HepG2 (cell line): ENCODE results near the gene KLK14. TPM values are rescaled to one million over a fixed set of nuclear protein-coding genes. Genes with fewer than 3 reads are reported as not detected.

ENCODE experiments used
- ATAC-seq: fragments of 200-7000 bp; cut with Tn5 transposase; 3 replicates; pipeline ENCODE4 v1.9.1; 2020; ENCODE audit warnings: mild to moderate bottlenecking, moderate library complexity
- BruUV-seq: library from RNA; stranded (reverse); fragments of 400-500 nt; replicated peaks from 2 replicates; lab custom pipeline; 2021; lab: Mats Ljungman, UMichigan
- CTCF ChIA-PET: fragments of 300-600 bp; formaldehyde crosslinking; extraction: SDS; loops from one replicate; lab custom pipeline; 2021; ENCODE audit warnings: low total read pairs, inconsistent platforms, low intra/inter-chr PET ratio; lab: Yijun Ruan, JAX
- POLR2A ChIA-PET: fragments of 350-600 bp; sonication (Branson Sonifier 250); formaldehyde crosslinking; loops from one replicate; lab custom pipeline; 2020; ENCODE audit warnings: antibody characterized with exemption, inconsistent platforms; lab: Yijun Ruan, JAX
- DNase-seq: peaks from one replicate; pipeline ENCODE4 v3.0.0-alpha.2; 2015; ENCODE audit warnings: low spot score
- FAIRE-seq: peaks from 3 replicates; lab custom pipeline; 2011; peaks lifted over from hg19 to GRCh38; lab: Jason Lieb, UNC
- H2AFZ ChIP-seq: one replicate; pipeline ENCODE4 v1.6.1; 2011; ENCODE audit warnings: low read length, inconsistent platforms
- H3K27ac ChIP-seq: fragments of 300-600 bp; 3 replicates; pipeline ENCODE4 v1.8.0; 2011; ENCODE audit warnings: mixed run types, mild to moderate bottlenecking, mixed read lengths, low read length, inconsistent platforms; ENCODE audit not compliant: insufficient read depth; ENCODE audit errors: extremely low read length
- H3K27me3 ChIP-seq, 2 experiments: fragments of 200-600 bp in 1 of 2; 2 replicates in 1 of 2; 3 replicates in 1 of 2; pipeline versions ENCODE4 v1.6.0 to v1.8.0; 2011; ENCODE audit warnings: low read length in 2 of 2, mild to moderate bottlenecking in 2 of 2, moderate library complexity in 2 of 2, inconsistent platforms in 1 of 2; ENCODE audit not compliant: insufficient read depth in 2 of 2, control insufficient read depth in 1 of 2
- H3K36me3 ChIP-seq, 2 experiments: fragments of 200-600 bp in 1 of 2; replicated peaks in 1 of 2; 2 replicates in 1 of 2; 3 replicates in 1 of 2; pipeline versions ENCODE4 v1.5.1 to v1.8.0; 2011; ENCODE audit warnings: low read length in 2 of 2, inconsistent platforms in 1 of 2; ENCODE audit not compliant: insufficient read depth in 2 of 2, control insufficient read depth in 1 of 2
- H3K4me1 ChIP-seq: 2 replicates; pipeline ENCODE4 v1.5.1; 2012; ENCODE audit warnings: low read length, inconsistent platforms; ENCODE audit not compliant: insufficient read depth
- H3K4me2 ChIP-seq: 2 replicates; pipeline ENCODE4 v1.6.0; 2011; ENCODE audit warnings: low read depth, low read length, inconsistent platforms
- H3K4me3 ChIP-seq, 3 experiments: fragments of 200-600 bp in 1 of 3; sonication (generic), shearing (Covaris generic) in 1 of 3; replicated peaks in 1 of 3; 2 replicates each; pipeline ENCODE4 v1.5.1; 2011 to 2016; ENCODE audit warnings: low read length in 3 of 3, inconsistent platforms in 2 of 3, low read depth in 2 of 3, mild to moderate bottlenecking in 2 of 3, control low read depth in 1 of 3, mixed read lengths in 1 of 3; ENCODE audit not compliant: insufficient read depth in 1 of 3
- H3K79me2 ChIP-seq: one replicate; pipeline ENCODE4 v1.6.1; 2011; ENCODE audit warnings: low read length, inconsistent platforms; ENCODE audit not compliant: insufficient read depth
- H3K9ac ChIP-seq: 2 replicates; pipeline ENCODE4 v1.6.0; 2011; ENCODE audit warnings: mild to moderate bottlenecking, low read depth, low read length, inconsistent platforms; ENCODE audit not compliant: insufficient read depth
- H3K9me3 ChIP-seq: 2 replicates; pipeline ENCODE4 v1.5.1; 2012; ENCODE audit warnings: mild to moderate bottlenecking, low read length
- H4K20me1 ChIP-seq: 2 replicates; pipeline ENCODE4 v1.6.0; 2011; ENCODE audit warnings: inconsistent platforms, mild to moderate bottlenecking, low read length, moderate library complexity; ENCODE audit not compliant: insufficient read depth
- CEBPG ChIP-seq: IDR thresholded peaks from 2 replicates; pipeline ENCODE4 v1.6.1; 2016
- MAF1 ChIP-seq: sonication (generic); formaldehyde crosslinking; IDR thresholded peaks from 2 replicates; pipeline ENCODE4 v1.5.0; 2020; ENCODE audit warnings: missing genetic modification reagents, borderline replicate concordance
- PCBP2 ChIP-seq: fragments of 200-400 bp; formaldehyde crosslinking; optimal IDR thresholded peaks from 2 replicates; pipeline ENCODE3; 2018; ENCODE audit warnings: low read length, low read depth; ENCODE audit not compliant: poor library complexity, severe bottlenecking
- SMAD1 ChIP-seq: sonication (generic); formaldehyde crosslinking; IDR thresholded peaks from 2 replicates; pipeline ENCODE4 v1.4.0; 2020; ENCODE audit warnings: missing genetic modification reagents, low read depth, mild to moderate bottlenecking, borderline replicate concordance
- TEAD3 ChIP-seq: optimal IDR thresholded peaks from 2 replicates; pipeline ENCODE3; 2016; ENCODE audit warnings: borderline replicate concordance
- THAP8 ChIP-seq: sonication (generic); formaldehyde crosslinking; IDR thresholded peaks from 2 replicates; pipeline ENCODE4 v1.5.1; 2020; ENCODE audit warnings: missing genetic modification reagents, mild to moderate bottlenecking, borderline replicate concordance
- XBP1 ChIP-seq: sonication (generic); formaldehyde crosslinking; IDR thresholded peaks from 2 replicates; pipeline ENCODE4 v1.5.0; 2020; ENCODE audit warnings: missing genetic modification reagents
- ZNF260 ChIP-seq: sonication (generic); formaldehyde crosslinking; IDR thresholded peaks from 2 replicates; pipeline ENCODE4 v1.4.0; 2020; ENCODE audit warnings: missing genetic modification reagents, low read depth, mild to moderate bottlenecking, borderline replicate concordance
- ZNF362 ChIP-seq: sonication (generic); formaldehyde crosslinking; IDR thresholded peaks from 2 replicates; pipeline ENCODE4 v1.4.0; 2020; ENCODE audit warnings: missing genetic modification reagents, mild to moderate bottlenecking, borderline replicate concordance
- WGBS: methylation state at CpG from one replicate; pipeline ENCODE4 v1.1.6; 2017; ENCODE audit warnings: low lambda C conversion rate; 5-methylcytosine and 5-hydroxymethylcytosine counted together
- in situ Hi-C: cut with HindIII; loops from 2 replicates; pipeline ENCODE4 v1.10.0; 2017; ENCODE audit warnings: low pct_unique_long_range_greater_than_20kb; ENCODE audit not compliant: extremely low pct_ligation_motif_present
- intact Hi-C: fragments of 100-400 bp; cut with micrococcal nuclease; formaldehyde crosslinking; loops from one replicate; pipeline ENCODE4 v1.10.0; 2022; ENCODE audit not compliant: unreplicated experiment
- polyA plus RNA-seq, 8 experiments: library from polyadenylated mRNA; depleted of rRNA in 3 of 8; stranded (reverse) in 7 of 8; unstranded in 1 of 8; fragments of >200 nt; fragmentation: Illumina TruSeq in 4 of 8; extraction: Trizol in 4 of 8; gene quantifications; 2 replicates each; pipeline versions ENCODE4 v1.2.1 to v1.2.3, GENCODE V29; 2011 to 2016; ENCODE audit warnings: low read depth in 4 of 8, missing spikeins in 1 of 8, mixed read lengths in 1 of 8; ENCODE audit not compliant: insufficient read depth in 1 of 8
- total RNA-seq, 5 experiments: library from RNA; depleted of rRNA; stranded (reverse); fragments of >200 nt; fragmentation: Illumina TruSeq; extraction: Trizol; gene quantifications; 2 replicates each; pipeline ENCODE4 v1.2.3, GENCODE V29; 2016; ENCODE audit warnings: low read depth in 1 of 5
- TF ChIP-seq, protein P1 (sequence below): sonication (generic); formaldehyde crosslinking; IDR thresholded peaks from 2 replicates; pipeline ENCODE4 v1.4.0; 2020; ENCODE audit warnings: missing genetic modification reagents

KLK14 gene
- total and polyA plus RNA-seq, 2 of the 13 experiments (the other 11 are each of a cell fraction or from before 2014, with no cell fraction given) = not detected

DNA sequence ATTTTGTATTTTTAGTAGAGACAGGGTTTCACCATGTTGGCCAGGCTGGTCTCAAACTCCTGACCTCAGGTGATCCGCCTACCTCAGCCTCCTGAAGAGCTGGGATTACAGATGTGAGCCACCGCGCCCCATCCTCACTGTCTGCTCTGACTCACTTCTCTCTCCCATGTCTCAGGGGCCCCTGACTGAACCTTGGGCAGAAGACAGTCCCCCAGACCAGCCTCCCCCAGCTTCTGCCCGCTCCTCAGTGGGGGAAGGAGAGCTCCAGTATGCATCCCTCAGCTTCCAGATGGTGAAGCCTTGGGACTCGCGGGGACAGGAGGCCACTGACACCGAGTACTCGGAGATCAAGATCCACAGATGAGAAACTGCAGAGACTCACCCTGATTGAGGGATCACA is 47.0 kb upstream of the KLK14 start:
- ChIA-PET POLR2A (no interaction called here), CTCF (no interaction called here)
- intact Hi-C loops (no loop called here), in situ Hi-C loops (no loop called here)
- no peaks in the 10 kb centered on the region for H3K79me2 ChIP-seq
- no peak overlapping the region for H3K4me3 ChIP-seq
- ATAC-seq = no peak
- no peak overlapping the region for H3K9ac ChIP-seq
- no peak for DNase-seq
- no peaks in the 10 kb centered on the region for H3K9me3 ChIP-seq
- no peak for FAIRE-seq
- no TSS peak for BruUV-seq
- no peak overlapping the region for H3K27ac ChIP-seq
- WGBS = 15% methylated on average over 8 of the region's 8 CpGs
- H3K27me3 ChIP-seq = peaks cover 1 to 35% of the 10 kb centered on the region in 2 experiments; a peak in 4 of 5 replicates
- TF ChIP-seq SMAD1 (CRISPR knock-in tag) (no peak), THAP8 (CRISPR knock-in tag) (no peak), ZNF260 (no peak), CEBPG (CRISPR knock-in tag) (no peak), MAF1 (CRISPR knock-in tag) (no peak), TEAD3 (CRISPR knock-in tag) (no peak), ZNF362 (no peak), XBP1 (CRISPR knock-in tag) (no peak), PCBP2 (no peak)
- TF ChIP-seq, protein P1, sequence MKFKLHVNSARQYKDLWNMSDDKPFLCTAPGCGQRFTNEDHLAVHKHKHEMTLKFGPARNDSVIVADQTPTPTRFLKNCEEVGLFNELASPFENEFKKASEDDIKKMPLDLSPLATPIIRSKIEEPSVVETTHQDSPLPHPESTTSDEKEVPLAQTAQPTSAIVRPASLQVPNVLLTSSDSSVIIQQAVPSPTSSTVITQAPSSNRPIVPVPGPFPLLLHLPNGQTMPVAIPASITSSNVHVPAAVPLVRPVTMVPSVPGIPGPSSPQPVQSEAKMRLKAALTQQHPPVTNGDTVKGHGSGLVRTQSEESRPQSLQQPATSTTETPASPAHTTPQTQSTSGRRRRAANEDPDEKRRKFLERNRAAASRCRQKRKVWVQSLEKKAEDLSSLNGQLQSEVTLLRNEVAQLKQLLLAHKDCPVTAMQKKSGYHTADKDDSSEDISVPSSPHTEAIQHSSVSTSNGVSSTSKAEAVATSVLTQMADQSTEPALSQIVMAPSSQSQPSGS (CRISPR knock-in tag) = no peak
- H3K36me3 ChIP-seq = no peaks in the 10 kb centered on the region
- H2AFZ ChIP-seq = no peak overlapping the region
- no peaks in the 10 kb centered on the region for H4K20me1 ChIP-seq
- no peak overlapping the region for H3K4me2 ChIP-seq
- H3K4me1 ChIP-seq = no peaks in the 10 kb centered on the region
